Neural cell (in vitro differentiated cells): ENCODE data around the gene PTPRF. TPM values are rescaled to one million over a fixed set of nuclear protein-coding genes. Genes with fewer than 3 reads are reported as not detected.

Experiments
- H2AFZ ChIP-seq: fragments of 200-600, 300-800 bp; sonication (generic), shearing (Covaris generic); 2 replicates; pipeline ENCODE4 v1.6.0; 2014; ENCODE audit warnings: low read depth, mild to moderate bottlenecking, antibody characterized with exemption, low read length, moderate library complexity
- H3F3A ChIP-seq: fragments of 200-600 bp; shearing (Covaris generic); 2 replicates; pipeline ENCODE4 v1.6.1; 2016; ENCODE audit warnings: mild to moderate bottlenecking, moderate library complexity, mixed read lengths, antibody characterized with exemption, low read length; ENCODE audit not compliant: insufficient read depth, poor library complexity, severe bottlenecking
- H3K27ac ChIP-seq: fragments of 200-600, 300-800 bp; sonication (generic), shearing (Covaris generic); 2 replicates; pipeline ENCODE4 v1.5.1; 2014; ENCODE audit warnings: mild to moderate bottlenecking, low read length, moderate library complexity
- H3K27me3 ChIP-seq: fragments of 300-800, 200-600 bp; sonication (generic), shearing (Covaris generic); 2 replicates; pipeline ENCODE4 v1.6.0; 2014; ENCODE audit warnings: mild to moderate bottlenecking, low read depth, low read length, moderate library complexity; ENCODE audit not compliant: insufficient read depth
- H3K36me3 ChIP-seq: fragments of 300-800, 200-600 bp; sonication (generic), shearing (Covaris generic); 2 replicates; pipeline ENCODE4 v1.5.1; 2014; ENCODE audit warnings: mild to moderate bottlenecking, antibody characterized with exemption, low read length, moderate library complexity; ENCODE audit not compliant: insufficient read depth
- H3K4me2 ChIP-seq: fragments of 300-800, 200-600 bp; sonication (generic), shearing (Covaris generic); 2 replicates; pipeline ENCODE4 v1.6.0; 2014; ENCODE audit warnings: mild to moderate bottlenecking, low read length
- H3K4me3 ChIP-seq: fragments of 300-800, 200-600 bp; sonication (generic), shearing (Covaris generic); 2 replicates; pipeline ENCODE4 v1.5.1; 2014; ENCODE audit warnings: mild to moderate bottlenecking, low read length, moderate library complexity
- H3K79me2 ChIP-seq: fragments of 200-600 bp; shearing (Covaris generic); replicated peaks from 2 replicates; pipeline ENCODE4 v1.6.0; 2014; ENCODE audit warnings: mild to moderate bottlenecking, low read length, moderate library complexity; ENCODE audit not compliant: insufficient read depth
- H3K9ac ChIP-seq: fragments of 300-800, 200-600 bp; sonication (generic), shearing (Covaris generic); 2 replicates; pipeline ENCODE4 v1.6.1; 2016; ENCODE audit warnings: mild to moderate bottlenecking, low read length, mixed read lengths
- H3K9me2 ChIP-seq: fragments of 200-600 bp; shearing (Covaris generic); 2 replicates; pipeline ENCODE4 v1.6.1; 2016; ENCODE audit warnings: mild to moderate bottlenecking, low read length, mixed read lengths; ENCODE audit not compliant: insufficient read depth
- H3K9me3 ChIP-seq: fragments of 200-600, 300-800 bp; sonication (generic), shearing (Covaris generic); 2 replicates; pipeline ENCODE4 v1.6.1; 2016; ENCODE audit warnings: mild to moderate bottlenecking, mixed run types, low read length, moderate library complexity, mixed read lengths
- H4K20me1 ChIP-seq: fragments of 200-600 bp; shearing (Covaris generic); 2 replicates; pipeline ENCODE4 v1.6.1; 2016; ENCODE audit warnings: mild to moderate bottlenecking, mixed run types; ENCODE audit not compliant: insufficient read depth
- EP300 ChIP-seq: fragments of 450-650 bp; conservative IDR thresholded peaks from 2 replicates; pipeline ENCODE4 v1.6.1; 2014; ENCODE audit warnings: antibody characterized with exemption, mild to moderate bottlenecking, moderate library complexity; ENCODE audit not compliant: poor library complexity, severe bottlenecking
- EZH2 ChIP-seq: fragments of 200-600, 300-800 bp; shearing (Covaris generic), sonication (generic); IDR thresholded peaks from 2 replicates; pipeline ENCODE4 v1.6.1; 2014; ENCODE audit warnings: antibody characterized with exemption, low read length, borderline replicate concordance, mild to moderate bottlenecking; ENCODE audit not compliant: insufficient read depth, poor library complexity, severe bottlenecking
- MXI1 ChIP-seq: fragments of 450-650 bp; conservative IDR thresholded peaks from 2 replicates; pipeline ENCODE4 v1.6.1; 2014; ENCODE audit warnings: antibody characterized with exemption, mild to moderate bottlenecking; ENCODE audit not compliant: poor library complexity, severe bottlenecking
- POLR2AphosphoS5 ChIP-seq: IDR thresholded peaks from 2 replicates; pipeline ENCODE4 v1.6.1; 2012
- RAD21 ChIP-seq: fragments of 450-650 bp; conservative IDR thresholded peaks from 2 replicates; pipeline ENCODE4 v1.6.1; 2014; ENCODE audit warnings: antibody characterized with exemption, mild to moderate bottlenecking, moderate library complexity
- SMC3 ChIP-seq: fragments of 450-650 bp; conservative IDR thresholded peaks from 2 replicates; pipeline ENCODE4 v1.6.1; 2014; ENCODE audit warnings: antibody characterized with exemption, mild to moderate bottlenecking, moderate library complexity; ENCODE audit not compliant: poor library complexity
- TAF1 ChIP-seq: IDR thresholded peaks from 2 replicates; pipeline ENCODE4 v1.6.1; 2012; ENCODE audit warnings: low read depth
- polyA plus RNA-seq: library from polyadenylated mRNA; depleted of rRNA; stranded (reverse); fragments of >200 nt; gene quantifications from 2 replicates; pipeline ENCODE4 v1.2.3, GENCODE V29; 2014
- TF ChIP-seq, protein P1 (sequence below): fragments of 450-650 bp; IDR thresholded peaks from 2 replicates; pipeline ENCODE4 v1.5.1; 2014; ENCODE audit warnings: antibody characterized with exemption, mild to moderate bottlenecking, moderate library complexity; ENCODE audit not compliant: poor library complexity, severe bottlenecking
- TF ChIP-seq, protein P2 (sequence below): IDR thresholded peaks from 2 replicates; pipeline ENCODE4 v1.6.1; 2012; ENCODE audit warnings: borderline replicate concordance

PTPRF gene
- polyA plus RNA-seq, 1 donor from 2014 or later = 66.6 TPM

GRCh38 chr1:43592051-43592665 lies 61.5 kb downstream of the PTPRF start:
- Histone ChIP-seq H3K4me2 (no peak overlapping the region), H3K79me2 (no peaks in the 10 kb centered on the region), H3K4me3 (no peak overlapping the region), H3F3A (no peaks in the 10 kb centered on the region), H3K36me3 (no peaks in the 10 kb centered on the region), H2AFZ (no peak overlapping the region), H4K20me1 (no peaks in the 10 kb centered on the region), H3K9me2 (no peaks in the 10 kb centered on the region), H3K27me3 (no peaks in the 10 kb centered on the region), H3K9ac (no peak overlapping the region), H3K9me3 (no peaks in the 10 kb centered on the region), H3K27ac (no peak overlapping the region)
- TF ChIP-seq RAD21 (no peak), MXI1 (no peak), SMC3 (no peak), TAF1 (no peak), EP300 (no peak), POLR2AphosphoS5 (no peak)
- TF ChIP-seq, protein P1, sequence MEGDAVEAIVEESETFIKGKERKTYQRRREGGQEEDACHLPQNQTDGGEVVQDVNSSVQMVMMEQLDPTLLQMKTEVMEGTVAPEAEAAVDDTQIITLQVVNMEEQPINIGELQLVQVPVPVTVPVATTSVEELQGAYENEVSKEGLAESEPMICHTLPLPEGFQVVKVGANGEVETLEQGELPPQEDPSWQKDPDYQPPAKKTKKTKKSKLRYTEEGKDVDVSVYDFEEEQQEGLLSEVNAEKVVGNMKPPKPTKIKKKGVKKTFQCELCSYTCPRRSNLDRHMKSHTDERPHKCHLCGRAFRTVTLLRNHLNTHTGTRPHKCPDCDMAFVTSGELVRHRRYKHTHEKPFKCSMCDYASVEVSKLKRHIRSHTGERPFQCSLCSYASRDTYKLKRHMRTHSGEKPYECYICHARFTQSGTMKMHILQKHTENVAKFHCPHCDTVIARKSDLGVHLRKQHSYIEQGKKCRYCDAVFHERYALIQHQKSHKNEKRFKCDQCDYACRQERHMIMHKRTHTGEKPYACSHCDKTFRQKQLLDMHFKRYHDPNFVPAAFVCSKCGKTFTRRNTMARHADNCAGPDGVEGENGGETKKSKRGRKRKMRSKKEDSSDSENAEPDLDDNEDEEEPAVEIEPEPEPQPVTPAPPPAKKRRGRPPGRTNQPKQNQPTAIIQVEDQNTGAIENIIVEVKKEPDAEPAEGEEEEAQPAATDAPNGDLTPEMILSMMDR = no peak

DNA sequence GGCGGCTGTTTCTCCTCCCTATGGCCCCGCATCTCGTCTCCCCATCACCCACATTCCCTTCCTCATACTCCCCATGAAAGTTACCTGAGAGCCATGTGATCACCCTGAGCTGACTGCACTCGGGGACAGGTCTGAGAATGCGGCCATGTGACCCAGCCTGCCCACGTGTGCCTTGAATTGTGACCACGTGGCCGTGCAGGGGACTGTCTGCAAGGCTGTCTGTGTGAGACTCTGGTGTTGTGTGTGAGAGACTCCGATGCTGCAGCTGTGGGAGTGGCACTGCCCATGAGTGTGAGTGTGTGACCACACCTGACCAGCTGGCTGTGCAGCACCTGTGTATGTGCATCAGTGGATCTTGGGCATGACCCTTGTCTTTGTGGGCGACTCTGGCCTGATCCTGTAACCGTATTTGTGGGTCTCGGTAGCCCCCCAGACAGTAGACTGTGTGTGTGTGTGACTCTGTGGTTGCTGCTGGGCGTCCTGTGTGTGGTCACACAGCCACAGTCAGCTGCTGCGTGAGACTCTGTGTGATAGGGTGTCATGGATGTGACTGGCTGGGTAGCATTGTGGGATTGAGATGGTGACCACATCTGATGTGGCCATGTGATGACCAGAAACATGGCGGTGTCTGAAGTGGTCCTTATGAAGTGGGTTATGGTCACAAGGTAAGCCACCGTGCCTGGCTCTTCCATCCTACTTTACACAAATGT lies 62.4 kb downstream of the PTPRF start:
- Histone ChIP-seq H3F3A (no peaks in the 10 kb centered on the region), H3K27ac (no peak overlapping the region), H3K9ac (no peak overlapping the region), H2AFZ (no peak overlapping the region), H3K36me3 (no peaks in the 10 kb centered on the region), H3K4me3 (no peak overlapping the region), H3K79me2 (no peaks in the 10 kb centered on the region), H4K20me1 (no peaks in the 10 kb centered on the region), H3K4me2 (no peak overlapping the region), H3K9me2 (no peaks in the 10 kb centered on the region), H3K9me3 (no peaks in the 10 kb centered on the region), H3K27me3 (no peaks in the 10 kb centered on the region)
- TF ChIP-seq, protein P2, sequence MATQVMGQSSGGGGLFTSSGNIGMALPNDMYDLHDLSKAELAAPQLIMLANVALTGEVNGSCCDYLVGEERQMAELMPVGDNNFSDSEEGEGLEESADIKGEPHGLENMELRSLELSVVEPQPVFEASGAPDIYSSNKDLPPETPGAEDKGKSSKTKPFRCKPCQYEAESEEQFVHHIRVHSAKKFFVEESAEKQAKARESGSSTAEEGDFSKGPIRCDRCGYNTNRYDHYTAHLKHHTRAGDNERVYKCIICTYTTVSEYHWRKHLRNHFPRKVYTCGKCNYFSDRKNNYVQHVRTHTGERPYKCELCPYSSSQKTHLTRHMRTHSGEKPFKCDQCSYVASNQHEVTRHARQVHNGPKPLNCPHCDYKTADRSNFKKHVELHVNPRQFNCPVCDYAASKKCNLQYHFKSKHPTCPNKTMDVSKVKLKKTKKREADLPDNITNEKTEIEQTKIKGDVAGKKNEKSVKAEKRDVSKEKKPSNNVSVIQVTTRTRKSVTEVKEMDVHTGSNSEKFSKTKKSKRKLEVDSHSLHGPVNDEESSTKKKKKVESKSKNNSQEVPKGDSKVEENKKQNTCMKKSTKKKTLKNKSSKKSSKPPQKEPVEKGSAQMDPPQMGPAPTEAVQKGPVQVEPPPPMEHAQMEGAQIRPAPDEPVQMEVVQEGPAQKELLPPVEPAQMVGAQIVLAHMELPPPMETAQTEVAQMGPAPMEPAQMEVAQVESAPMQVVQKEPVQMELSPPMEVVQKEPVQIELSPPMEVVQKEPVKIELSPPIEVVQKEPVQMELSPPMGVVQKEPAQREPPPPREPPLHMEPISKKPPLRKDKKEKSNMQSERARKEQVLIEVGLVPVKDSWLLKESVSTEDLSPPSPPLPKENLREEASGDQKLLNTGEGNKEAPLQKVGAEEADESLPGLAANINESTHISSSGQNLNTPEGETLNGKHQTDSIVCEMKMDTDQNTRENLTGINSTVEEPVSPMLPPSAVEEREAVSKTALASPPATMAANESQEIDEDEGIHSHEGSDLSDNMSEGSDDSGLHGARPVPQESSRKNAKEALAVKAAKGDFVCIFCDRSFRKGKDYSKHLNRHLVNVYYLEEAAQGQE = no peak
- no peak for TF ChIP-seq EZH2
- TF ChIP-seq TAF1 = no peak
- TF ChIP-seq POLR2AphosphoS5 = no peak
- no peak for TF ChIP-seq SMC3
- TF ChIP-seq RAD21 = no peak
- TF ChIP-seq MXI1 = no peak
- TF ChIP-seq EP300 = no peak
- TF ChIP-seq, protein P1 = no peak
